Stimulated activated CD8-positive, alpha-beta memory T cell treated with anti-CD3 and anti-CD28 coated beads, Interleukin-4, amount 100 ng/mL, for 4 hours (primary cell): ENCODE results near the gene BBIP1.

ENCODE experiments used
- DNase-seq, 2 donors: peaks; one replicate each; pipeline ENCODE4 v3.0.0-alpha.2; 2020; ENCODE audit warnings: low read depth in 2 of 2, low spot score in 1 of 2

Gene BBIP1

DNA sequence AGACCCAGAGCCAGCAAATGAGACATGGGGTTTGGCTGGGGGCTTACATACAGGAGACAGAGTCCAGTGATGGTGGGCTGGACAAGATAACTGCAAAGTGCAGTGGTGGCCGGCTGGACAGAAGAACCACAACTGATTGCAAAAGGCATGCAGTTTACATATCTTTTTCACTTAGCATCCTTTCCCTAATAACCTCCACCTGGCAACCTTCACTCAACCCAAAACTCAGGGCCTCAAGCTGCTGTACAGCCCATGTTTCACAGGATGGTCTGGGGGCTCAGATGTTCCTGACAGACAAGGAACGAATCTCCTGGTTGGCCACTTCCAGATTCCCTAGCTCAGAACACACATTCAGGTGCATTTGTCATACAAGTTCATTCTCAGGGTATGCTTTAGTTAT, 55.0 kb downstream of the BBIP1 start:
- DNase-seq: no peak

DNA sequence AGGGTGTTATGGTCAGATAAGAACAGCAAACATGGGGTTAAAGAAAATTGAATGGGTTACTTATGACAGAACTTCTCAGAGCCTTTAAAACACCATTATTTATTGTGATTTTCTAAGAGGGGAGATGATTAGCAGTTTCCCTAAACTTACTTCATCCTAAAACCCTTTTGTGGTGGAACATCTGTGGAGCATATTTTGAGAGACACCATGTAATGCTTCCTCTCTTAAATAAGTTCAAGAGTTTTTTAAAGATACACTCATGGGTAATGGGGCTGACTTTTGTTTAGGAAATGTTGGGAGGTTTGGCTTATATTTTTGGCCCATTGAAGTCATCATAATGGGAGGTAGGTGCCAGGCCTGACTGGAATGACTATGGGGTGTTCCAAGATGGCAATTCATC, 55.6 kb downstream of the BBIP1 start:
- DNase-seq: no peak

DNA sequence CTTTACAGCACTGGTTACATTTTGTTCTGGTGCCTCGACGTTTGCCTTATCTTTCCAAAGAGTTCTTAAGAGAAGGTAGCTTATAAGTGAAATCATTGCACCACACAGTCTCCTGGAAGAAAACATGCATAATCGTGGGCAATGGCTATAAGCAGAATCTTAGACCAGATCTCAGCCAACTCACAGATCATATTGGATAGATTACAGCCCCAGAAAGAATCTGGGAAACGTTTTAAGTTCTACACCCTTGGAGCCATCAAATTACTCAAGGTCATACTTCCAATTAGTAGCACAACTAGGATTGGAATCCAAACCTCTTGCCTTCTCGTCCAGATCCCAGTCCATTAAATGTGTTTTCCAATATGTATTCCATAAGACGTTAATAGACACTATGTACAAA, 56.0 kb downstream of the BBIP1 start:
- no peak for DNase-seq

DNA sequence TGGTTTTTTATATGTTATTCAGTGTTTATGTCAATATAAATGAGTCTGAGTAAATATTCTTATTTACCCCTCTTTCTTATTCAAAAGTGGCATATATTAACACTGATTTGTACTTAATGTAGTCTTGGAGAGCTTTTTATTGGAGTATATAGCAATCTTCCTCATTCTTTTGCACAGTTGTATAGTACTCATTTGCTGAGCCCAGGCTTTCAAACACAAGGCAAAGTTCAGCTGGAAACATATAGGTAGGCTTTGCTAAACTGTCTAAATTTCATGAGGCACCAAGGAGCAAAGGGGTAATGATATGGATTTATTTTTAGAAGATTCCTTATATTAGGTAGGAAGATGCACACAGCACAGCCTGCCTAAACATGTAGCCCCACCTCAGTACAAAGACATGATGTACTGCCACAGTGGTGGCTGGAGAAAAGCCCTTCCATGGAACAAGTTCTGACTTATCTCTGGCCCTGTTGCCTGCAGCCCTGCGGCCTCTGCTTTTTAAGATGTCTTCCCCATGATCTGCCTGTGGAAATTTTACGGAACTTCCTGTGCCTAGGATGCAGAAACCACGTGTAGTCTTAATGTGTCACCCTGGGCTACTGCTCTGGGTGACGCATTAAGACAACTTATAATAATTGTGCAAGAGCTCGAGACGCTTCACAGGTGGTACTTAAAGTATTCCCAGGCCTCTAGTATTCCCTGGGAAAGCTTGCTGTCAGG, 56.9 kb downstream of the BBIP1 start:
- DNase-seq: no peak

DNA sequence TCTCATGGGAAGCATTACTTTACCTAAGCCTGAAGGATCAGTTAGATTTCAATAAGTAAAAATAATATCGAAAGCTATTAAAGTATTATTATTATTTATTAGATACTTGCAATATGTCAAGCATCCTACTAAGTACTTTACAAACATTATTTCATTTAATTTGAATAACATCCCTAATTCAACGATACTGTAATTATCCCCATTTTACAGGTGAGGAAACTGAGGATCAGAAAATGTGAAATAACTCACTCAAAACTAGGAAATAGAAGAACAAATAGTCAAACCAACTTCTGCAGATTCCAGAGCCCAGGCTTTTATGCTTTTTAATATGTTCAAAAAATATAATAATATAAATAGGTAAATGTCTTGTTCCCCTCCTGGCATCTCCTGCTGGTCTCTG, 57.5 kb downstream of the BBIP1 start:
- no peak for DNase-seq

DNA sequence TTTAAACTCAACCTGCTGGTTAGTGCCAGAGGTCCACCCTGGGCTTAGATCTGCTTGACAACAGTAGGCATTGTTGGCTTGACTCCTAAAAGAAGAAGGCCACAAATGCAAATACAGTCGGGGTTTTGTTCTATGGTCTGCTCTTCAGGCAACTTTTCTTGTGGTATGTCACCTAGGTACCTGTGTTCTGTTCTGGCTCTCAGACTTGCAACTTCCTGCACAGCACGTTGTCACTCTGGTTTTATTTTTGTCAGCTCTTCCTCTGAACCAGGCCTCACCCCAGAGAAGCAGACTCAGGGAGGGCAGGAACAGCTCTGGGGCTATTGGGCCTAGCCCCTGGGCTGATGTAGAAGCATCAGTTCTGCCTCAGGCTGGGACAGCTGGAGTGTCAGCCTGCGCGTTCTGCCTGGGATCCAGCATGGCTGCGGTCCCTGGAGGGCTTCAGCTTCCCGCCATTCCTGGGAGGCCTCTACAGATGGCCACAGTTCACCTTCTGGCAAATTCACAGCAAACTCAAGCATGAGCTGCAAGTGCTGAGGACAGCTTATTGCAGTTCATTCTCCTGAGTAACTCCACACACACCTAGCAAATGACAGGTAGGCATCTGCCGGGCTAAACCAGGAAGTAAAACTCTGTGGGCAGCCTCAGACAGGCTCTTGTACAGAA, 58.3 kb downstream of the BBIP1 start:
- DNase-seq: no peak

DNA sequence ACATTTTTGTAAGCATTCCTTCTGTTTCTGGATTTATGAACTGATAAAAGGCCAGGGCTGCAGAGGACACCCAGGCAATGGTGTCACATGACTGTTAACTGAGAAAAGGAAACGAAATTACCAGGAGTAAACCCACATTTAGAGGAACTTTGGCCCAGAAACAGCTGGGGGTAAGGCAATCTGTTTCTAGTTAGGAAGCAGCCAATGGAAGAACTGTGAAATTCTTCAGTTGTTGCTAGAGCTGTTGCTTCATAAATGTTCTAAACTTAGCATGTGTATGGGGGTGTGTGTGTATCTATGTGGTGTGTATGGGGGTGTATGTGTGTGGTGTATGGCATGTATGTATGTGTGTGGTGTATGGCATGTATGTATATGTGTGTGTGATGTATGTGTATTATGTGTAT, 59.0 kb downstream of the BBIP1 start:
- no peak for DNase-seq

DNA sequence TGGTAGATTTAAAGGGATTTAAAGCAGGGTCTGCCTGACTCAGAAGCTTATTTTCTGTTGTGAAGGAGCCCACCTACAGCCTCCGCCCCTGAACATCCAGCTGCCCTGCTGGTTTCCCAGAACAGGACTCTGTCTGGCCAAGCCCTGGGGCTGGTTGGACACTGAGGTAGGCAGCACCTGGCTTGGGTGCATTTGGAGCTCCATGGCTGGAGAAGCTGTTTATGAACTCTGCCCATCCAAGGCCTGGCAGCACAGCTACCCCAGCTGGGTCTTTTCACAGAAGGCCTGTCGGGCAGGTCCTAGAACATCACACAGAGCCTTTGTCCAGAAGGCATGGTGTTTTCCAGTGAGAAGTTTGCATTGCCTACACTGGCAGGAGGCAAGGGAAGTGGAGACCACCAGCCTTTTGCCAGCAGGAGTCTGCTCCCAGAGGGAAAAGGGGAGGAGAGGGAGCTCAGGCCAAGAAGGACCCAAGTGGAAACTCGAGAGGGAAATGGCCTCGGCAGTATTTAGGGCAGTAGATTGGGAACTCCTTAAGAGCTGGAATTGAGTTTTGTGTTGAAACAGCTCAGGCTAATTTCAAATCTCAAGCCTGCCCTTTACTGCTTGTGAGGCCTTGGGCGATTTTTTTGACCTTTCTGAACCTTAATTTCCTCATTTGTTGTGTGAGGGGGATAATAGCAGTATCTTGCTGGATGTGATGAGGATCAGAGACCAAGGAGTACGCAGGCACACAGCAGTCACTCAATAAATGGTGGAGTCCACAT, 59.6 kb downstream of the BBIP1 start:
- DNase-seq: no peak

DNA sequence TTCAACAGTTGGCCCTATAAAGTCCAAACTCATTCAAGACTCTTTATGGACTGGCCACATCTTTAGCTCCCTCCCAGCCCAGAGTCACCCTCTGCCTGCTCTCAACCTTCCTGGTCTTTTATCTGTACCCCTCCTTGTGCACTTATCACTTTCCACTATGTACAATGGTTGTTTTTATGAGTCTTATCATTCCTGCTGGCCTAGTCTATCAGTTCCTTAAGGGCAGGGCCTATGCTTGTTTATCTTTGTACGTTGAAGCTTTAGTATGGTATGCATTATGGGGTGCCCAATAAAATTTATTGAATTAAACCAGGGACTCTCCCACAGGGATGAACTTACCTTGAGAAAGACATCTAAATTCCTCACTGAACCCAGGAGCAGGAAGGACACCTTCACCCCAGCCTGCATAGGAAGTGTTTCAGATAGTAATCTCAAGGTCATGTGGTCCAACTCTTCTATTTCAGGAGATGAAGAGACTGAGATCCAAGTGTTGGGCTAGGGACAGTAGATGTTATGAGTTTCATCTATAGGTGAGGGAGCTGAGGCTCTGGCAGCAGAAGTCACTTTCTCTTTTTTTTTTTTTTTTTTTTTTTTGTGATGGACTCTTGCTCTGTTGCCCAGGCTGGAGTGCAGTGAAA, 60.6 kb downstream of the BBIP1 start:
- DNase-seq: no peak

DNA sequence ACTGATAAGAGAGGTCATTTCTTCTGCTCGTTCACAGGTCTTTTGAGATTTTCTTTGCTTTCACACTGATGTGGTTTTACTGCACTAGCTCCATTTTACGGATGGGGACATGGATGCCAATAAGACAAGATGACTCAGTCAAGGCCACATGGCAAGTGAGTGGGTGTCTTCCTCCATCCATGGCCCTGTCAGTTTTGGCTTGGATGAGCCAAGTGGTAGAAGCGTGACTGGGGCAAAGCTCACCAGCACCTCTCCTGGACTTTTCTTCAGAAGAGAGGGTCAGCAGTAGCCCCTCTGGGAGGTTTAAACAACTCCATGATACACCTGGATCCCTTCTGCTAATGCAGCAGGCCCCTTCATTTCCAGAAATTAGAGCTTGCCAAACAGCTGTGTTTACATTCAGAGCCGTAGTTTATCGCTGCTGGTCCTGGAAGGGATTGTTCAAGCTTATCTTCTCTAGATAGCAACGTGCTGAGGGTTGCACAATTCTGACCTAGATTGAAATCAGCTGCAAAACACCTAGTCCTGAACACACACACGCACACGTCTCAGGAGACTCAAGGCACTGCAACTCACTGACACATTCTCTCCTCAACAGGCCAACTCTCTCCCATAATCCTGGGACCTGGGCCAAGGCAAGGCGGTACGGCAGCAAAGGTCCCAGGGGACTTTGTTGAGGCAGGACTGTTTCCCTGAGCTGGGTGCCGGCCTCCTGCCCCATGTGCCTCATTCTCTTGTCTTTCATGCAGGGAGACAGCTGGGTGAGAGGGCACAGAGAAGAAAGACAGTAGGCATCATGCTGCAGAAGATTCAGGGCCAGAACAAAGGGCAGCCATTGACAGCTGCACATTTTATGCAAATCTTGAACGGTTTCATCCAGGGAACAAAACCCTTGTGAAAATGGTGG, 61.5 kb downstream of the BBIP1 start:
- no peak for DNase-seq

DNA sequence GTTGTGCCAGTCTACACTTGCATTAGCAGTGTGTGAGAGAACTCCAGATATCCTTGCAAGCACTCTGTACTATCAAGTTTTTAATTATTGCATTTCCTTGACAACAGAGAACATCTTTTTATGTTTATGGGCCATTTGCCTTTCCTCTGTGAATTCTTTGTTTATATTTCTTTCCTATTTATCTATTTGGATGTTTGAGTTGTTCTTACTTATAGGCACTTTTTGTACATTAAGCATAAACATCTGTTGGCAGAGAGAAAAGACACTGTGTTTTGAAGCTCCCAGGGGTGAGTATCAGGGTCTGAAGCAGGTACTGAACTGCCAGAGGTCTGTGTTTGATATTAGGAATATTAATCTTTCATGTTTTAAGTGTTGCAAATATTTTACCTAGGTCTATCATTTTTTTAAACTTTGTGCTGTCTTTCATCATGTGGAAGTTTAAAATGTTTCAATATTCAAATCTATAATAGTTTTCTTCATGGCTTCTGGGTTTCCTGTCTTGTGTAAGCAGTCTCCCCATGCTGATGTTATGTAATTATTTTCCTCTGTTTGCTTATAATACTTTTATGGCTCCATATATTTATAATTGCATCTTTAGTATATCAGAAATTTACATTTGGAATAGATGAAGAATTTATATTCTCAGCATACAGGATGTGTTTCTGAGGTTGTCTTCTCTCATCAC, 64.9 kb downstream of the BBIP1 start:
- no peak for DNase-seq

DNA sequence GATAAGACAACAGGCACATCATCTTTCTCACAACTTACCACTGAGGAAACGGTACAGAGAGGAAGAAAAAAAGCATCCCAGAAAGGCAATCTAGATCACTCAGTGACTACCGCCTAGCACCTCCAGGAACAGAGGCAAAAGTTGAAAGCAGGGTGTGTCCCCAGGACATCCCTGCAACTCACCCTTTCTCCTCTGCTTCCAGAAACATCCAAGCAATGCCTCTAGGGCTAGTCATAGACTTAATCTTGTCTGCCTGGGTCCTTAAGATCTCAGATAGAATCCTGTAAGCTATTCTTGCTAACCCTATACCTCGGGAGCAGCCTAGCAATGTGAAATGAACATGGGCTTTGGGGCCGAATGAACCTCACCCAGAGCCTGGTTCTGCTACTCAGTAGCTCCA, 66.0 kb downstream of the BBIP1 start:
- no peak for DNase-seq

DNA sequence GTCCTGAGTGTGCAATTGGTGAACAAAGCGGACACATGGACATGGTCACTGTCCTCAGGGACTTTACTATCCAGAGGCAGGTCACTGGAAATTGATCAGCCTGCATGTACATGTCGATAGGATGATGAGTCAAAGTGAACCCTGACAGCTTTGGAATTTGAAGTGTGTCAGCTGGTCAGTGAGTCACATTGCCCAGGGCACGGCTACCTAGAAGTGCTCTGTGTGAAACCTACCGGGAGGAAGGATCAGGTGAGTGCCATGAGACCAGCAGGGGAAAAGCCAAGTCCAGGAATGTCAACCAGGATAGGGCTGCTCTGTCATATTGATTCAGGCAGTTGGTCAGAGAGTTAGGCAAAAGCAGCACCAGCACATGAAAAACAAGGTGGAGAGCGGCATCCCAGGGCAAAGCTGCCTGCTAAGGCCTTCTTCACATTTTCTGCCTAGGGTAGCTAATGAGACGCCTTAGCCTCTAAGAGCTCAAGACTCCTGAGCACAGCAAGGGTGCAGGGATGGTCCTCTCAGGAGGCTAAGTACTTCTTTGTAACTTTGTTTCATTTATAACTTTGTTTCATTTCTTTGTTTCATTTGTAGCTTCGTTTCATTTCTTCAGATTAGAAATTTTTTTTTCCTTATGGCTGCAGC, 66.6 kb downstream of the BBIP1 start:
- no peak for DNase-seq

DNA sequence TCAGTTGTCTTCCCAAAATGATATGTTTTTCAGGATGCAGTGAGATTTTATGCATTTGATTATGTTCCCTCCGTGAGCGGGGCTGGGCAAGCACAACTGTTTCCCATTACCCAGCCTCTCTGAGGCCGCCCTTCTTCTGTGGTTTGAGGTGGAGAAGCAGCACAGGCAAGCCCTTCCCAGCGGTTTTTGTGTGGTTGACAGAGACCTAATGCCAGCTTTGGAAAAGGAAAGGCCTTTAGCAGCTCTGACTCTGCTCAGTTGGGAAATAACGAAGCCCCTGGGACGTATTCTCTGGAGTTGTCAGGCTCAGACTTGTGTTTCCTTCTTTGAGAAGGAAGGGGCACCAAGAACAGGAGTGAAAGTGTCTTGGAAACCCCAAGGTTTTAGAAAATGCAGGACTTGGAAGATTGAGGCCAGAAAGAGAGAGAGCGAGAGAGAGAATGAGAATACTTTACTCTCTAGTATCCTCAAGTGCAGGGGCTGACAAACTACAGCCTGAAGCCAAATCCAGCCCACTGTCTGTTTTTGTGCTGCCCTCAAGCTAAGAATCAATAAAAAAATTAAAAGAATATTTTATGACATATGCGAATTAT, 67.9 kb downstream of the BBIP1 start:
- no peak for DNase-seq

DNA sequence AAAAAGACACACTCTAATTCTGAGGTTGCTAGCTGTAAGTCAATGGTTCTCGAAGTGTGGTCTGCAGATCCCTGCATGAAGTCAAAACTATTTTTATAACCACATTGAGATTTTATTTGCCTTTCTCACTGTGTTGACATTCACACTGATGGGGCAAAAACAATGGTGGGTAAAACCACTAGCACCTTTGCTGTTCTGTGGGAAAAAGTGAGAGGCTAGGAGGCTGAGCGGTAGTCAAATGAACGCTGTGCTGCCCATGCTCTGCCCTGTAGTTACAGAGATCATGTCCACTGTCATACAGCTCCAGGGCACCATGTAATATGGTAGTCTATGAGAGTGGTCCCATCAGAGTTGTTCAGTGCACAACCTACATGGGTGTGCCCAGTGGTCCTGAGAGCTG, 68.9 kb downstream of the BBIP1 start:
- DNase-seq: no peak
